Activated CD8-positive, alpha-beta T cell treated with anti-CD3 and anti-CD28 coated beads for 36 hours (primary cell): ENCODE measurements around the gene ENC1. TPM values are rescaled to one million over a fixed set of nuclear protein-coding genes. Genes with fewer than 3 reads are reported as not detected.

Source experiments
- ATAC-seq: fragments of 200-7000 bp; cut with Tn5 transposase; one replicate; pipeline ENCODE4 v1.10.0; 2021; ENCODE audit warnings: mild to moderate bottlenecking, moderate library complexity
- CTCF ChIA-PET: fragments of 350-600 bp; sonication (Branson Sonifier 250); formaldehyde crosslinking; loops from one replicate; lab custom pipeline; 2021; ENCODE audit warnings: antibody characterized with exemption; lab: Charles Lee
- POLR2A ChIA-PET: fragments of 350-600 bp; sonication (Branson Sonifier 250); formaldehyde crosslinking; loops from one replicate; lab custom pipeline; 2021; ENCODE audit warnings: antibody characterized with exemption; lab: Charles Lee
- DNase-seq: peaks from one replicate; pipeline ENCODE4 v3.0.0-alpha.2; 2020
- H3K27ac Mint-ChIP-seq: one replicate; pipeline ENCODE4 v1.8.0; 2021; ENCODE audit warnings: mild to moderate bottlenecking, mixed read lengths
- H3K27me3 Mint-ChIP-seq: one replicate; pipeline ENCODE4 v1.8.0; 2021; ENCODE audit warnings: mixed read lengths
- H3K36me3 Mint-ChIP-seq: one replicate; pipeline ENCODE4 v1.8.0; 2021; ENCODE audit warnings: low read depth, mixed read lengths
- H3K4me1 Mint-ChIP-seq: one replicate; pipeline ENCODE4 v1.8.0; 2021; ENCODE audit warnings: low read depth, mixed read lengths
- H3K4me3 Mint-ChIP-seq: one replicate; pipeline ENCODE4 v1.8.0; 2021; ENCODE audit warnings: mild to moderate bottlenecking, moderate library complexity, mixed read lengths
- H3K9me3 Mint-ChIP-seq: one replicate; pipeline ENCODE4 v1.8.0; 2021; ENCODE audit warnings: mixed read lengths
- CTCF ChIP-seq: fragments of 200-600 bp; IDR thresholded peaks from one replicate; pipeline ENCODE4 v1.8.0; 2022; ENCODE audit warnings: antibody characterized with exemption, mild to moderate bottlenecking
- intact Hi-C: fragments of 100-400 bp; cut with micrococcal nuclease; formaldehyde crosslinking; loops from one replicate; pipeline ENCODE4 v1.10.0; 2022
- total RNA-seq, 2 experiments: library from RNA; stranded (reverse); gene quantifications; one replicate each; pipeline ENCODE4 v1.2.3, GENCODE V29; 2021

Gene ENC1
- total RNA-seq, 2 experiments from 2014 or later, result 0.16 to 0.60 TPM

DNA sequence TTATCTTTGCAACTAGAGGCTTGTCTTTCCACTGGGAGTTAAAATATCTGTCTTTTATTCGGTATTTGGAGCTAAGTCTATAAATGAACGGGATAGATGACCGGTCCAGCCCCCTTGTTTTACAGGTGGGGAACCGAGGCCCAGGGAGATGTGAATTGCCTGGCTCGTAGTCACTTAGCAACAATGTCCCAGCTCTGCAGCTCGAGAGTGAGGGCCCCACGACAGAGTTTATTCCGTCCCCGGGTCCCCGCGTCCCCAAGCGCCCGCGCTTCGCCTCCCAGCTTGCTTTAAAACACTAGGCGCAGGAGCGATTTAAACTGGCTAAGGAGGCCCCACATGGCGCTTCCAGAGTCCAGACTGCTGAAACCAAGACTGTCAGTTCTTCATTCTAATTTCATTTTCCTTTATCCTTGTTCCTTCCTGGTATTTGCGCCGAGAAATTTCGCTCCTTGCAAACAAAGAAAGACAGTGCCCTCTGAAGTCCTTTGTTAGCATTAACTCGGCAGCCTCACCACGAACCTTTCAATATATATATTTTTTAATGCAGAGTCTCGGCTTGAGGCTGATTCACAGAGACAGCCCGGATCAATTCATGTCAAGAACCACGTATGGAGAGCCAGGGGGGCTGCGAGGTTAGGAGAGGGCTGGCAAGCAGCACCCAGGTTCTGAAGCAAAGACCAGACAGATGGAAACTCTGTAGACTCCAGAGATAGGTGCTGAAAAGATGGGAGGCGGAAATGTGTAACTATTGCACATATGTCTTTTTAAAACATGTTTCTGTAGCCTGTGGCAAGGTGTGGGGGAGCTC, 1.4 kb upstream of the ENC1 start:
- POLR2A ChIA-PET, result no interaction called here
- CTCF ChIA-PET, result interaction anchor here (0.7 to 2.5 kb wide), 7 partner anchors 9 to 740 kb away, joined by 3 to 16 read pairs (median 4); no protein-coding TSS in a partner anchor
- Mint-ChIP-seq H3K36me3 (no peaks in the 10 kb centered on the region), H3K27me3 (peaks cover 40% of the 10 kb centered on the region), H3K4me1 (peaks cover 30% of the 10 kb centered on the region), H3K27ac (no peak overlapping the region), H3K9me3 (no peaks in the 10 kb centered on the region), H3K4me3 (peak overlapping the region; percentile 74)
- DNase-seq, result peak; percentile 28
- intact Hi-C loops, result no loop called here
- ATAC-seq, result no peak
- TF ChIP-seq CTCF, result peak; percentile 41

GRCh38 chr5:74640954-74641734, 616 bp upstream of the ENC1 start:
- CTCF ChIA-PET, result interaction anchor here (0.7 to 2.5 kb wide), 12 partner anchors 8 to 739 kb away, joined by 3 to 16 read pairs (median 4); no protein-coding TSS in a partner anchor
- ATAC-seq, result peak; percentile 21
- peak; percentile 54 for DNase-seq
- POLR2A ChIA-PET, result no interaction called here
- H3K4me1 Mint-ChIP-seq, result peaks cover 30% of the 10 kb centered on the region
- TF ChIP-seq CTCF, result no peak
- H3K27ac Mint-ChIP-seq, result no peak overlapping the region
- no peaks in the 10 kb centered on the region for H3K36me3 Mint-ChIP-seq
- intact Hi-C loops, result no loop called here
- H3K27me3 Mint-ChIP-seq, result peaks cover 39% of the 10 kb centered on the region
- peak overlapping the region; percentile 74 for H3K4me3 Mint-ChIP-seq
- H3K9me3 Mint-ChIP-seq, result no peaks in the 10 kb centered on the region

- H3K27ac Mint-ChIP-seq, result no peak overlapping the region
- no peaks in the 10 kb centered on the region for H3K9me3 Mint-ChIP-seq
- CTCF ChIA-PET, result interaction anchor here (0.7 to 2.5 kb wide), 10 partner anchors 9 to 738 kb away, joined by 3 to 7 read pairs (median 4); no protein-coding TSS in a partner anchor
Measured at GRCh38 chr5:74639807-74640449, 600 bp downstream of the ENC1 start.

More at GRCh38 chr5:74639807-74640449, 600 bp downstream of the ENC1 start:
- POLR2A ChIA-PET, result interaction anchor here (0.6 kb wide), 1 partner anchor 13 kb away, joined by 3 read pairs; no protein-coding TSS in a partner anchor
- H3K36me3 Mint-ChIP-seq, result no peaks in the 10 kb centered on the region
- DNase-seq (peak; percentile 47), ATAC-seq (peak; percentile 54)
- TF ChIP-seq CTCF, result peak; percentile 5
- peaks cover 39% of the 10 kb centered on the region for H3K27me3 Mint-ChIP-seq
- peak overlapping the region; percentile 74 for H3K4me3 Mint-ChIP-seq
- intact Hi-C loops, result loop anchor here (2.0 kb wide), 1 partner anchor 61 kb away; no protein-coding TSS in a partner anchor
- peaks cover 30% of the 10 kb centered on the region for H3K4me1 Mint-ChIP-seq
